ENCODE results near the gene P2RY12. TPM values are rescaled to one million over a fixed set of nuclear protein-coding genes. Genes with fewer than 3 reads are reported as not detected.

The P2RY12 gene
- total and polyA plus RNA-seq, 2 of the 4 experiments (the other 2 are of a cell fraction): not detected

DNA sequence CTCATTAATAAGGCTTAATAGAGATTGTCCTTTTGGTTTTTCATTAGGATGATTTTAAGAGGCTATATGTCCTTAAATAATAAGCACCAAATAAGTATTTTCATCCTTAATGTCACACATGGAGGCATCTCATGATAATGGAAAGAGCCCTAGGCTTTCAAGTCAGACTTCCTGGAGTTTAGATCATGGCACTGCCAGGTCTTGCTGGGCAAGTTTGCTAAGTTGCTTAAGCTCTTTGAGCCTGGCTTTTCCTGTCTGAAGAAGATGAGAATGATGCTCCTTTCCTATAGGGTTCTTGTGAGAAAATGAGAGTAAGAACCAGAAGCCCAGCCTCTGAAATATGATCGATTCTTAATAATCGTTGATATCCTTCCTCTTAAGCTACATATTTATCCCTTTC is 23.4 kb upstream of the P2RY12 start:
- Histone ChIP-seq H3K14ac (replicated peaks; ENCODE audit: low read depth, low read length) (no peak overlapping the region), H3K23ac (ENCODE audit: low read depth, low read length) (no peak overlapping the region), H2BK120ac (ENCODE audit: low read depth, low read length) (no peak overlapping the region), H4K20me1 (ENCODE audit: insufficient read depth, low read length) (no peaks in the 10 kb centered on the region), H3K4me3 (ENCODE audit: insufficient read depth, low read depth, low read length) (no peak overlapping the region), H3K9ac (ENCODE audit: low read depth, low read length) (no peak overlapping the region), H3K9me1 (ENCODE audit: insufficient read depth, low read length) (peaks cover 7% of the 10 kb centered on the region), H2AK5ac (ENCODE audit: low read depth, low read length) (no peak overlapping the region), H2AK9ac (replicated peaks; ENCODE audit: low read depth, low read length, poor library complexity) (no peak overlapping the region), H3K4me2 (ENCODE audit: low read depth, low read length) (no peak overlapping the region), H4K8ac (ENCODE audit: low read depth in 2 of 2, low read length in 2 of 2) (no peak overlapping the region), H3K27ac (ENCODE audit: insufficient read depth, low read length) (no peak overlapping the region), H3K56ac (ENCODE audit: extremely low read depth, insufficient read depth, low read length) (no peak overlapping the region), H2BK15ac (ENCODE audit: low read depth, low read length) (no peak overlapping the region), H3K9me3 (ENCODE audit: control insufficient read depth, insufficient read depth, low read length) (no peaks in the 10 kb centered on the region), H3K4ac (ENCODE audit: low read depth, low read length) (no peak overlapping the region), H3K79me1 (ENCODE audit: low read depth in 1 of 2, low read length in 2 of 2) (no peaks in the 10 kb centered on the region), H2BK20ac (ENCODE audit: low read depth, low read length) (no peak overlapping the region), H3K27me3 (ENCODE audit: control insufficient read depth, insufficient read depth, low read length) (no peaks in the 10 kb centered on the region), H3K4me1 (ENCODE audit: control insufficient read depth, insufficient read depth, low read length) (peaks cover 4% of the 10 kb centered on the region), H4K5ac (ENCODE audit: low read depth, low read length) (no peak overlapping the region), H3K18ac (ENCODE audit: low read depth, low read length) (no peak overlapping the region), H4K91ac (ENCODE audit: insufficient read depth, low read depth, low read length) (no peak overlapping the region), H3K36me3 (ENCODE audit: control insufficient read depth, insufficient read depth, low read length) (no peaks in the 10 kb centered on the region), H2BK5ac (ENCODE audit: low read depth, low read length, poor library complexity, severe bottlenecking) (no peak overlapping the region), H2AFZ (replicated peaks; ENCODE audit: low read length, poor library complexity) (no peak overlapping the region)
- intact Hi-C loops (cut with micrococcal nuclease) (no loop called here), in situ Hi-C loops (cut with MboI; ENCODE audit: low sequenced_read_pairs) (no loop called here), dilution Hi-C loops (cut with HindIII; ENCODE audit: low sequenced_read_pairs, unreplicated experiment) (no loop called here)
- ChIA-PET POLR2A (ENCODE audit: unreplicated experiment) (interaction anchor here (0.6 kb wide), 1 partner anchor 371 kb away, joined by 3 read pairs; no protein-coding TSS in a partner anchor), CTCF (interaction anchor here (1.1 kb wide), 1 partner anchor 18 kb away, joined by 3 read pairs; no protein-coding TSS in a partner anchor)
- WGBS, 2 experiments (ENCODE audit: extremely low coverage in 2 of 2, insufficient read length in 1 of 2): no CpG with 5 or more reads among the region's 2 CpGs
- BruUV-seq (replicated peaks): no TSS peak
- DNase-seq (no peak), ATAC-seq (ENCODE audit: low read depth) (no peak)
- TF ChIP-seq RAD21 (IDR thresholded peaks at IDR 0.05; ENCODE audit: low read length) (no peak), POLR2A (IDR thresholded peaks at IDR 0.05; ENCODE audit: low read depth, low read length) (no peak), BHLHE40 (IDR thresholded peaks at IDR 0.05; ENCODE audit: low read depth, low read length) (no peak), FOS (IDR thresholded peaks at IDR 0.05; ENCODE audit: low read depth, low read length) (no peak), MAZ (IDR thresholded peaks at IDR 0.05; ENCODE audit: borderline replicate concordance, low read depth, low read length) (no peak), CHD1 (IDR thresholded peaks at IDR 0.05; ENCODE audit: low read depth, low read length) (no peak)
